ENCODE data around the gene COMMD10. TPM values are rescaled to one million over a fixed set of nuclear protein-coding genes. Genes with fewer than 3 reads are reported as not detected.

COMMD10 gene
- total RNA-seq, 2 experiments from 2014 or later = 22.0 to 22.1 TPM

DNA sequence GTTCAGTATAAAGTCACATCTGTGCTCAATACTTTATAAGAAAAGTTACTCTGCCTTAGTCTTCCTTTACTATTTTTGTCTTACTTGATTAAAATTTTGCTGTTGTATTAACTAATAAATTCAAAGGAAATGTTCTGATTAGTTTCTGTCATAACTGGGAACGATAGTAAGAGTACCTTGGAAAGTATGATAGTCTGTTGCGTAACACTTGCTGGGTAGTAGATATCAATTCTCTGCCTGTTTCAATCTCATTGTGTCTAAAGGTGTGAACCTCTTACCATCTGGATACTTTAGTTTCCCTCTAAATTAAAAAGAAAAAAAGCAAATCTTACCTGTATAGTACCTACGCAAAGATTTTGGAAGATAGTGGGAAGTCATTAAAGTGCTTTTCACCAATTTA, 48.5 kb downstream of the COMMD10 start:
- Mint-ChIP-seq H3K4me3 (no peak overlapping the region), H3K9me3 (no peaks in the 10 kb centered on the region), H3K4me1 (peaks cover 17% of the 10 kb centered on the region), H3K27me3 (no peaks in the 10 kb centered on the region), H3K27ac (no peak overlapping the region), H3K36me3 (peaks cover 2% of the 10 kb centered on the region)
- no peak for DNase-seq
- ATAC-seq (ENCODE audit: low read depth) = no peak
- POLR2A ChIA-PET = no interaction called here

GRCh38 chr5:116135344-116135743, 50.5 kb downstream of the COMMD10 start:
- DNase-seq (no peak), ATAC-seq (ENCODE audit: low read depth) (peak; percentile 92)
- POLR2A ChIA-PET = interaction anchor here (1.4 kb wide), 1 partner anchor 50 kb away, joined by 3 read pairs; no protein-coding TSS in a partner anchor
- H3K9me3 Mint-ChIP-seq = no peaks in the 10 kb centered on the region
- no peaks in the 10 kb centered on the region for H3K27me3 Mint-ChIP-seq
- peak overlapping the region; percentile 74 for H3K27ac Mint-ChIP-seq
- peaks cover 17% of the 10 kb centered on the region for H3K4me1 Mint-ChIP-seq
- H3K36me3 Mint-ChIP-seq = peaks cover 2% of the 10 kb centered on the region
- H3K4me3 Mint-ChIP-seq = peak overlapping the region; percentile 33

DNA sequence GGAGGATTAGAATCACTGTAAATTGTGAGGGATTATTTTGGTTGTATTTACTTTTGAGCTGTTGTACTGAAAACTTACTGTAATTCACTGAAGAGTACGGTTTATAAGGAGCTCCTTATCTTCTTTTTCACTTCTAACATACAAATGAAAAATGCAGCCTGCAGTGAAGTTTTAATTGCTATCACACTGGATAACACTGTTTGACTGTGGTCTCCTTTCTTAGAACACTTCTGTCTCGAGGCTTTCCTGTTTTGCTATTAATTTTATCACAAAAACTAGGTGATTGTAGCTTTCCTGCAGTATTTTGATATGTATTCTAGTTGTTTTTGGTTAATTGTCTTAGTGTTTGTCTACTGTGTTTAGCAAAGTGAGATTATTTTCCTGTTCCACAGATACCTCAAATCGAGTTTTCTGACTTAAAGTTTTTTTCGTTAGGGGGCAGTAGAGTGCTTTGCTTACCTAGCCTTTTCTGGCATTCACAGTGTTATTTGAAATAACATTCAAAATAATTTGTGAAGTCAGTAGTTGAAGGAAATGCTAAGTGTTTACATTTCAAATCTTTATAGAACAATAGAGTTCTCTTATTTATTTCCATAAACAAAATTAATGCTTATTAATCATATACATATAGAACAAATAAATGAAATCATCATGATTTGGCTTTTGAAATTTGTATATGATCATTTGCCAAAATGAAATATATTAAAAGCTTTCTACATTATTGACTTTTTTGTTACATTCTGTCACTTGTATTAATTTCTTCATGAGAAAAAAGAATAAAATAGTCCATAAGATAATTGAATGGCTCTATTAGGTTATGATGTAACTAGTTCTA, 52.9 kb downstream of the COMMD10 start:
- ATAC-seq (ENCODE audit: low read depth) (no peak), DNase-seq (no peak)
- Mint-ChIP-seq H3K27ac (no peak overlapping the region), H3K9me3 (no peaks in the 10 kb centered on the region), H3K36me3 (peaks cover 2% of the 10 kb centered on the region), H3K27me3 (no peaks in the 10 kb centered on the region), H3K4me1 (peaks cover 17% of the 10 kb centered on the region), H3K4me3 (no peak overlapping the region)
- POLR2A ChIA-PET = no interaction called here

DNA sequence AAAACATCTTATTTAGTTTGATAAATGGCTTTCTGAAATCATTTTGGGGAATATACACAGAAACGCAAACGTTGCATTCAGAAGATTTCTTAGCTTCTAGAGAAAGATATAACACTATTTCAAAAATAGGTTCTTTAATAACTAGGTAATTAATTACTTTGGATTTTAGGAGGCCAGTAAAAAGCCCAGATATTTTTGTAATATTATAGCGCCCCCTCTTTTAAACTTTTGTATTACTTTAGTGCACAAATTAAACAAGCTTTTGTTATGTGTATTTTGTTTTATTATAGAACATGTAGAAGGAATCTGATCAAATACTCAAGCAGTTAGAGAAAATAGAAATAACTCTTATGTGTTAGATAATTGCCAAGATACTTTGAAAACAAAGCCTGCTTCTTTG, 57.7 kb downstream of the COMMD10 start:
- DNase-seq = no peak
- ATAC-seq (ENCODE audit: low read depth) = no peak
- Mint-ChIP-seq H3K27me3 (no peaks in the 10 kb centered on the region), H3K9me3 (peaks cover 2% of the 10 kb centered on the region), H3K36me3 (no peaks in the 10 kb centered on the region), H3K4me3 (no peak overlapping the region), H3K27ac (no peak overlapping the region), H3K4me1 (peaks cover 2% of the 10 kb centered on the region)
- POLR2A ChIA-PET = no interaction called here

- no peak overlapping the region for H3K27ac Mint-ChIP-seq
- POLR2A ChIA-PET = no interaction called here
- H3K4me3 Mint-ChIP-seq = no peak overlapping the region
- no peaks in the 10 kb centered on the region for H3K36me3 Mint-ChIP-seq
- H3K9me3 Mint-ChIP-seq = peaks cover 2% of the 10 kb centered on the region
- H3K4me1 Mint-ChIP-seq = no peaks in the 10 kb centered on the region
- no peak for ATAC-seq (ENCODE audit: low read depth)
- DNase-seq = no peak
- H3K27me3 Mint-ChIP-seq = no peaks in the 10 kb centered on the region
These were observed 59.3 kb downstream of the COMMD10 start for GRCh38 chr5:116144103-116144502.

- no peak for ATAC-seq (ENCODE audit: low read depth)
- Mint-ChIP-seq H3K27ac (no peak overlapping the region), H3K9me3 (peaks cover 2% of the 10 kb centered on the region), H3K4me1 (no peaks in the 10 kb centered on the region), H3K27me3 (no peaks in the 10 kb centered on the region), H3K36me3 (no peaks in the 10 kb centered on the region), H3K4me3 (no peak overlapping the region)
- no peak for DNase-seq
- POLR2A ChIA-PET = no interaction called here
These were observed 60.2 kb downstream of the COMMD10 start for GRCh38 chr5:116144991-116145390.

DNA sequence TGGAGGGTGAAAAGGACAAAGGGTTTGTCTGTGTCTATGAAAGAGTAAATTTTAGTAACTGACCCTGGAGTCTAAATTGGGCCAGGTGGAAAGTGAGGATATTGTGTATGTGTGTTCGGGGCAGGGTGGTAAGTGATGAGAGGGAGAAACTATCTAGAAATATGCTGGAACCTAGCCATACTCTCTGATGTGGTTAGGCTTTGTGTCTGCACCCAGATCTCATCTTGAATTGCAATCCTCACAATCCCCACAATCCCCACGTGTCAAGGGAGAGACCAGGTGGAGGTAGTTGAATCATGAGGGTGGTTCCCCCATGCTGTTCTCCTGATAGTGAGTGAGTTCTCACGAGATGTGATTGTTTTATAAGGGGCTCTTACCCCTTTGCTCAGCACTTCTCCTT, 60.6 kb downstream of the COMMD10 start:
- Mint-ChIP-seq H3K4me1 (no peaks in the 10 kb centered on the region), H3K27me3 (no peaks in the 10 kb centered on the region), H3K9me3 (peaks cover 2% of the 10 kb centered on the region), H3K4me3 (no peak overlapping the region), H3K27ac (no peak overlapping the region), H3K36me3 (no peaks in the 10 kb centered on the region)
- DNase-seq (no peak), ATAC-seq (ENCODE audit: low read depth) (no peak)
- POLR2A ChIA-PET = no interaction called here

- Mint-ChIP-seq H3K27me3 (no peaks in the 10 kb centered on the region), H3K4me3 (no peak overlapping the region), H3K4me1 (no peaks in the 10 kb centered on the region), H3K36me3 (peaks cover 7% of the 10 kb centered on the region), H3K27ac (no peak overlapping the region), H3K9me3 (no peaks in the 10 kb centered on the region)
- POLR2A ChIA-PET = no interaction called here
- ATAC-seq (ENCODE audit: low read depth) (no peak), DNase-seq (no peak)
These were observed 67.3 kb downstream of the COMMD10 start for GRCh38 chr5:116152169-116152568.

- no peak overlapping the region for H3K27ac Mint-ChIP-seq
- ATAC-seq (ENCODE audit: low read depth) (no peak), DNase-seq (no peak)
- POLR2A ChIA-PET = no interaction called here
- H3K27me3 Mint-ChIP-seq = no peaks in the 10 kb centered on the region
- peaks cover 7% of the 10 kb centered on the region for H3K36me3 Mint-ChIP-seq
- H3K4me1 Mint-ChIP-seq = peaks cover 2% of the 10 kb centered on the region
- H3K9me3 Mint-ChIP-seq = no peaks in the 10 kb centered on the region
- H3K4me3 Mint-ChIP-seq = no peak overlapping the region
These were observed 68.9 kb downstream of the COMMD10 start for GRCh38 chr5:116153687-116154174.

- H3K4me3 Mint-ChIP-seq = no peak overlapping the region
- ATAC-seq (ENCODE audit: low read depth) = no peak
- H3K27me3 Mint-ChIP-seq = no peaks in the 10 kb centered on the region
- no peak for DNase-seq
- peaks cover 2% of the 10 kb centered on the region for H3K9me3 Mint-ChIP-seq
- peaks cover 2% of the 10 kb centered on the region for H3K4me1 Mint-ChIP-seq
- H3K27ac Mint-ChIP-seq = no peak overlapping the region
- POLR2A ChIA-PET = no interaction called here
- H3K36me3 Mint-ChIP-seq = peaks cover 7% of the 10 kb centered on the region
These were observed 69.4 kb downstream of the COMMD10 start for GRCh38 chr5:116154252-116154651.

GRCh38 chr5:116154931-116155330, 70.1 kb downstream of the COMMD10 start:
- Mint-ChIP-seq H3K4me3 (no peak overlapping the region), H3K27me3 (no peaks in the 10 kb centered on the region), H3K4me1 (peaks cover 2% of the 10 kb centered on the region), H3K36me3 (peaks cover 9% of the 10 kb centered on the region), H3K27ac (no peak overlapping the region), H3K9me3 (peaks cover 2% of the 10 kb centered on the region)
- POLR2A ChIA-PET = no interaction called here
- no peak for ATAC-seq (ENCODE audit: low read depth)
- DNase-seq = no peak

GRCh38 chr5:116157902-116158301, 73.1 kb downstream of the COMMD10 start:
- POLR2A ChIA-PET = no interaction called here
- peaks cover 2% of the 10 kb centered on the region for H3K4me1 Mint-ChIP-seq
- H3K27ac Mint-ChIP-seq = no peak overlapping the region

GRCh38 chr5:116159006-116159405, 74.2 kb downstream of the COMMD10 start:
- no peaks in the 10 kb centered on the region for H3K27me3 Mint-ChIP-seq
- no peak overlapping the region for H3K27ac Mint-ChIP-seq
- H3K4me3 Mint-ChIP-seq = no peak overlapping the region
- H3K4me1 Mint-ChIP-seq = peaks cover 2% of the 10 kb centered on the region
- POLR2A ChIA-PET = no interaction called here
- H3K9me3 Mint-ChIP-seq = peaks cover 2% of the 10 kb centered on the region
- peaks cover 3% of the 10 kb centered on the region for H3K36me3 Mint-ChIP-seq
- ATAC-seq (ENCODE audit: low read depth) = no peak
- no peak for DNase-seq

More at GRCh38 chr5:116157902-116158301, 73.1 kb downstream of the COMMD10 start:
- no peaks in the 10 kb centered on the region for H3K27me3 Mint-ChIP-seq
- no peak for ATAC-seq (ENCODE audit: low read depth)
- no peak overlapping the region for H3K4me3 Mint-ChIP-seq
- DNase-seq = no peak
- peaks cover 5% of the 10 kb centered on the region for H3K36me3 Mint-ChIP-seq
- peaks cover 2% of the 10 kb centered on the region for H3K9me3 Mint-ChIP-seq

DNA sequence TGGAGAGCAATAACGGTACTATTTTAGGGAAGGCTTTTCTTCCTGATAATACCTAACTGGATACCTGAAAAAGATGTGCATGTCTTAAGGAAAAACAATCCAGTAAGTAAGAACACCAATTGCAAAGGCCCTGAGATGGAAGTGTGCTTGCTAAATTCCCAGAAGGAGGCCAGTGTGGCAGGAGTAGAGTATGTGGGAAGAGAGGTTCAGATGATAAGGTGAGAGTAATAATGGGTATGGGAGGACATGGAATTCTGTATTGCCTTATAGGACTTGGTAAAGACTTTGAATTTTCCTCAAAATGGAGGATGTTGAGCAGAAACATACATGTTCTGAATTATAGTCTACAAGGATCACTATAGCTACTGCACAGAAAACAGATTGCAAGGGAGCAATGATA, 89.3 kb downstream of the COMMD10 start:
- ATAC-seq (ENCODE audit: low read depth) = no peak
- no peak overlapping the region for H3K4me3 Mint-ChIP-seq
- no peak overlapping the region for H3K27ac Mint-ChIP-seq
- H3K36me3 Mint-ChIP-seq = peaks cover 9% of the 10 kb centered on the region
- no peak for DNase-seq
- POLR2A ChIA-PET = no interaction called here
- H3K4me1 Mint-ChIP-seq = no peaks in the 10 kb centered on the region
- no peaks in the 10 kb centered on the region for H3K27me3 Mint-ChIP-seq
- H3K9me3 Mint-ChIP-seq = peaks cover 9% of the 10 kb centered on the region
